ENCODE results near the gene NAV1.
"Not testable (repeated sequence)": the region's sequence is repeated elsewhere in the genome, so short reads cannot be mapped to it uniquely, and the experiment has no call there.

The NAV1 gene

GRCh38 chr1:201562659-201563405 is 23.9 kb downstream of the NAV1 start:
- peak in 1 of 58 donors; percentile 27 for DNase-seq

GRCh38 chr1:201563406-201563780 is 24.5 kb downstream of the NAV1 start:
- no peak for DNase-seq

- DNase-seq: no peak
These were observed 25.0 kb downstream of the NAV1 start for GRCh38 chr1:201563941-201564340.

GRCh38 chr1:201565024-201565730 is 26.2 kb downstream of the NAV1 start:
- peak; percentile 38 to 98 (median 90) for DNase-seq

GRCh38 chr1:201565771-201566528 is 27.0 kb downstream of the NAV1 start:
- DNase-seq: peak in 33 of 58 donors; percentile 25 to 90 (median 75)

- DNase-seq: no peak
These were observed 27.5 kb downstream of the NAV1 start for GRCh38 chr1:201566529-201566823.

- no peak for DNase-seq
These were observed 28.2 kb downstream of the NAV1 start for GRCh38 chr1:201566933-201567801.

- no peak for DNase-seq
These were observed 29.3 kb downstream of the NAV1 start for GRCh38 chr1:201568265-201568664.

GRCh38 chr1:201568859-201569294 is 29.9 kb downstream of the NAV1 start:
- no peak for DNase-seq

- no peak for DNase-seq
These were observed 31.4 kb downstream of the NAV1 start for GRCh38 chr1:201570181-201570885.

- DNase-seq: peak in 1 of 58 donors; percentile 15
These were observed 32.1 kb downstream of the NAV1 start for GRCh38 chr1:201570886-201571624.

- no peak for DNase-seq
These were observed 34.1 kb downstream of the NAV1 start for GRCh38 chr1:201573030-201573429.

GRCh38 chr1:201573923-201574322 is 35.0 kb downstream of the NAV1 start:
- DNase-seq: no peak

- DNase-seq: no peak
These were observed 37.0 kb downstream of the NAV1 start for GRCh38 chr1:201575912-201576311.

GRCh38 chr1:201576914-201577313 is 38.0 kb downstream of the NAV1 start:
- DNase-seq: no peak

- no peak for DNase-seq
These were observed 39.3 kb downstream of the NAV1 start for GRCh38 chr1:201578008-201578888.

GRCh38 chr1:201581371-201581770 is 42.4 kb downstream of the NAV1 start:
- not testable (repeated sequence) for DNase-seq

- peak in 1 of 58 donors; percentile 42 for DNase-seq
These were observed 43.9 kb downstream of the NAV1 start for GRCh38 chr1:201582705-201583442.
